Dedifferentiated amniotic fluid mesenchymal stem cell (primary cell): Measurements from ENCODE around the gene HSPA2.
"Not testable (repeated sequence)": the region's sequence is repeated elsewhere in the genome, so short reads cannot be mapped to it uniquely, and the experiment has no call there.

Experiments used
- DNase-seq: peaks from one replicate; pipeline ENCODE4 v3.0.0-alpha.2; 2016; ENCODE audit errors: extremely low spot score

Gene HSPA2

DNA sequence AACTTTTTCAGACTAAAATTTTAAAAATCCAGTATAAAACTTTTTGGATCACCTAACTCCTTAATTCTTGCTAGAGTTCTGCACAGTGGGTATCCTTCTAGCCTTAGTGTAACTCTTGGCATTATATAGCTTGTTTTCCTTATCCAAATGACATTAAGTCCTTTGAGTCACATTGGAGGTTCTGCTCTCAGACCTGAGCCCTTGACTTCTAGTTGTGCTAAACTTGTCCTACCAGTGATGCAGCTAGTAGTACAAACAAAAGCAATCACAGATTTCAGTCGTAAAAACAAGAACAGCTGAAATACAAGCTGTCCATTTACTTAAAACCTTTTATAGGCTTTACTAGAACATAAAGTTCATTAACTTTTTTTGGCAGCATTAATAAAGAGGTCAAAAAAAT lies 25.5 kb upstream of the HSPA2 start:
- DNase-seq, result no peak

DNA sequence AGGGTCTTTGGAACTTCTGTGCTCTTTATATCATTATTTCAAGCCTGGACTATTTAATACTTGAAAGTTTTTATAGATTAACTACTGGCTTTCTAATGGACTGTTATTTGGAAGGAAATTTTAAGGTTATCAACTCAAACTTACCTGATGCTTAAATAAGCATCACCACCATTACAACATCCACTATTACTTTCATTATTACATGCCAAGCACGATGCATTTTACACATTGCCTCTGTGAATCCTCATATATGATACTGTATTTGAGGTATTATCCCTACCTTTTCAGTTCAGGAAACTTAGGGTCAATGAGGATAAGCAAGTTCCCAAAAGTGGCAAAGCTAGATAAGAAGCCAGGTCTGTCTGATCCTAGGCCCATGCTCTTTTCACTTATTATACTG lies 23.6 kb upstream of the HSPA2 start:
- DNase-seq, result no peak

DNA sequence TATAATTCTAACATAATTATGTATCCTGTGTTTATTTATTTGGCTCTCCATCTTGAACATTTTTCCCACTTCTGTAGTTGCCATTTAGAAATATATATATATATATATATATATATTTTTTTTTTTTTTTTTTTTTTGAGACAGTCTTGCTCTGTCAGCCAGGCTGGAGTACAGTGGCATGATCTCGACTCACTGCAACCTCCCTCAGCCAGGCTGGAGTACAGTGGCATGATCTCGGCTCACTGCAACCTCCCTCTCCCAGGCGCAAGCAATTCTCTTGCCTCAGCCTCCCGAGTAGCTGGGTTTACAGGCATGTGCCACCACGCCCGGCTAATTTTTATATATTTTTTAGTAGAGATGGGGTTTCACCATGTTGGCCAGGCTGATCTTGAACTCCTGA lies 22.9 kb upstream of the HSPA2 start:
- not testable (repeated sequence) for DNase-seq

DNA sequence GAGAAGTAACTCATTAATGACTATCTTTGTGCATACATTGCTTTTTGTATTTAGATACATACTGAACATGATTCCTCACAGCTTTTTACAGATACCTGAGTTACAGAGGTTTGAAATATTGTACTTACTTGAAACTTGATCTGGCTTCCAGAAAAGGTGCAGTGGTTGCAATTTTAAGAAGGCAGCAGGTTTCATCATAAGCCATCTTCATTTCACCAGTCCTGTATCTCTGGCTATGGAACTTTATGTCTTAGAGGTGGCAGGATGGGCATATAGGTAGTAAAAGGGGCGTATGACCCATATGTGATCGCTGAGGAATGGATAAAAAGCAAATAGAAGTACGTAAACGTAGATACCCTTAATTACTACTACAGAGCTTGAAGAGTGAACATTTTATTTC lies 22.3 kb upstream of the HSPA2 start:
- DNase-seq, result no peak

DNA sequence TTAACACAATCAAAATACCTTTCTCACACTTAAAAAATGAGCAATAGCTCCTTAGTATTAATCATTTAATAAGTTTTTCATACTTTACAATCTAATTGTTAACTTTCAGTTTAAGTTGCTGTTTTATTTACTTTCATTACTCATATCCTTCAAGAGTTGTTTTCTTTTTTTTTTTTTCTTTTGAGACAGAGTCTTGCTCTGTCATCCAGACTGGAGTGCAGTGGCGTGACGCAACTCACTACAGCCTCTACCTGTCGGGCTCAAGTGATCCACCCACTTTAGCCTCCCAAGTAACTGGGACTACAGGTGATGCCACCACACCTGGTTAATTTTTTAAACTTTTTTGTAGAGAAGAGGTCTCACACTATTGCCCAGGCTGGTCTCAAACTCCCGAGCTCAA lies 19.8 kb upstream of the HSPA2 start:
- DNase-seq, result no peak

DNA sequence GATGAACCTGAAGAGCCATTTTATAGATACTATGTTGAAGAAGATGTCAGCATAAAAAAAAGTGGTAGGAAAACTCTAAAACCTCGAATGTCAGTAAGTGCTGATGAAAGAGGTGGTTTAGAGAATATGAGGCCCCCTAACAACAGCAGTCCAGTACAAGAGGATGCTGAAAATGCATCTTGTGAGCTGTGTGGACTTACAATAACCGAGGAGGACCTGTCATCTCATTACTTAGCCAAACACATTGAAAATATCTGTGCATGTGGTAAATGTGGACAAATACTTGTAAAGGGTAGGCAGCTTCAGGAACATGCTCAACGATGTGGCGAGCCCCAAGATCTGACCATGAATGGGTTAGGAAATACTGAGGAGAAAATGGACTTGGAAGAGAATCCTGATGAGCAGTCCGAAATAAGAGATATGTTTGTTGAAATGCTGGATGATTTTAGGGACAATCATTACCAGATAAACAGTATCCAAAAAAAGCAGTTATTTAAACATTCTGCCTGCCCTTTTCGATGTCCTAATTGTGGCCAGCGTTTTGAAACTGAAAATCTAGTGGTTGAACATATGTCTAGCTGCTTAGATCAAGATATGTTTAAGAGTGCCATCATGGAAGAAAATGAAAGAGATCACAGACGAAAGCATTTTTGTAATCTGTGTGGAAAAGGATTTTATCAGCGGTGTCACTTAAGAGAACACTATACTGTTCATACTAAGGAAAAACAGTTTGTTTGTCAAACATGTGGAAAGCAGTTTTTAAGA lies 17.8 kb upstream of the HSPA2 start:
- no peak for DNase-seq

DNA sequence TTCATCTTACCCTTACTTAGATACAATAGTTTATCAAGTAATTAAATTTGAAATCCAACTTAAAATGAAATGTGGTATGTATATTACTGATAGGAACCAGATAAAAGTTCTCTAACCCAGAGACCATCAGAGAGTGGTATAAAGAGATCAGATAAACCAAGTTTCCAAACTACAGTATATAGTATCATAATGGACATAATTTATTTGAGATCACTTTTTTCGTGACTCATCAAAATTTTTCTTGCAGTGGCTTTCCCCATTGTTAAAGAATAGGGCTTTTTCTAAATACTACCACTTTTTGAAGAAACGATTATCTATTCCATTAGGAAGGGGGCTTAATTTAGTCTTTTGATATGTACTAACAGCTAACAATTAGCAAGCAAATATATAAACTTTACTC lies 15.2 kb upstream of the HSPA2 start:
- no peak for DNase-seq

DNA sequence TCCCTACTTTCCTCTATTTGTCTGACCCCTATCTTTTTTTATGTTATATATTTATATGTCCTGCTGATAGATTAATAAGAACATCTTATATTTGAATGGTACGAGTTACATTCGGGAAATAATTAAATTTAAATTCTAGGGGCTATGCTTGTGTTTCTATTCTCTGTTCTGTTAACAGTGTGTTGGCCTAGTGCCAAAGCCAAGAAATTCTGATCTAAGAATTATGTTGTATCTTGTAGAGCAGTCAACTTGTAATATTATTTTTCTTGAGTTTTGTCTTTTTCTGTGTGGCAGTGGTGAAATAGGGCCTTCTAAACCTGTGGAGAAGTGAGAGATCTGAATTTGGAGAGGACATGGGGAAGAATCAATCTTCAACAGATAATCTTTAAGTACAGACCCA lies 9.0 kb upstream of the HSPA2 start:
- DNase-seq, result no peak

DNA sequence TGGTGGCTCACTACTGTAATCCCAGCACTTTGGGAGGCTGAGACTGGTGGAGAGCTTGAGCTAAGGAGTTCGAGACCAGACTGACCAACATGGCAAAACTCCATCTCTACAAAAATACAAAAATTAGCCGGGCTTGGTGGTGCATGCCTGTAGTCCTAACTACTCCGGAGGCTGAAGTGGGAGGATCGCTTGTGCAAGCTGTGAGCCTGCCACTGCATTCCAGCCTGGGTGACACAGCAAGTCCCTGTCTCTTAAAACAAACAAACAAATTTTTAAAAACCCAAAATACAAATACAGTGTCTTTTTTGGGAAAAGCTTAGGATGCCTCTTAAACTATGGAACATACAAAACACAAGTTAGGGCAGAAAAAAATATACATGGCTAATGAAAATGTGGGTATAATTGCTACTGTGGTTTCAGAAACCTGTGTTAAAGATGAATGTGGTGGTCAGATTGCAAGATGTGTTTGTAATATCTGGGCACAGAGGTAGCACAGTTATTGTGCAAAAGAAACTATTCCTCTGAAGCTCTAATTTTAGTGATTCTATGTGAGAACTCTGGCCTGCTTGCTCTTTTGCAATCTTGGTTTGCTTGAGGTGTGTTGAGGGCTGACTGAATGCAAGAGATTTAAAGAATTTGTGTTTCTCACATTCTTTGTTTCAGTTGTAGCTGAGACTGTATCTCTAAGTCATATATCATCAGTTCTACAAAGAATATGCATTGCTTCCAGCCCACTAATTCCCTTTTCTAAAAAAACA lies 3.9 kb upstream of the HSPA2 start:
- no peak for DNase-seq

DNA sequence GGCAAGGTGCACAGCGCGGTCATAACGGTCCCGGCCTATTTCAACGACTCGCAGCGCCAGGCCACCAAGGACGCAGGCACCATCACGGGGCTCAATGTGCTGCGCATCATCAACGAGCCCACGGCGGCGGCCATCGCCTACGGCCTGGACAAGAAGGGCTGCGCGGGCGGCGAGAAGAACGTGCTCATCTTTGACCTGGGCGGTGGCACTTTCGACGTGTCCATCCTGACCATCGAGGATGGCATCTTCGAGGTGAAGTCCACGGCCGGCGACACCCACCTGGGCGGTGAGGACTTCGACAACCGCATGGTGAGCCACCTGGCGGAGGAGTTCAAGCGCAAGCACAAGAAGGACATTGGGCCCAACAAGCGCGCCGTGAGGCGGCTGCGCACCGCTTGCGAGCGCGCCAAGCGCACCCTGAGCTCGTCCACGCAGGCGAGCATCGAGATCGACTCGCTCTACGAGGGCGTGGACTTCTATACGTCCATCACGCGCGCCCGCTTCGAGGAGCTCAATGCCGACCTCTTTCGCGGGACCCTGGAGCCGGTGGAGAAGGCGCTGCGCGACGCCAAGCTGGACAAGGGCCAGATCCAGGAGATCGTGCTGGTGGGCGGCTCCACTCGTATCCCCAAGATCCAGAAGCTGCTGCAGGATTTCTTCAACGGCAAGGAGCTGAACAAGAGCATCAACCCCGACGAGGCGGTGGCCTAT lies 875 bp downstream of the HSPA2 start:
- DNase-seq, result no peak

DNA sequence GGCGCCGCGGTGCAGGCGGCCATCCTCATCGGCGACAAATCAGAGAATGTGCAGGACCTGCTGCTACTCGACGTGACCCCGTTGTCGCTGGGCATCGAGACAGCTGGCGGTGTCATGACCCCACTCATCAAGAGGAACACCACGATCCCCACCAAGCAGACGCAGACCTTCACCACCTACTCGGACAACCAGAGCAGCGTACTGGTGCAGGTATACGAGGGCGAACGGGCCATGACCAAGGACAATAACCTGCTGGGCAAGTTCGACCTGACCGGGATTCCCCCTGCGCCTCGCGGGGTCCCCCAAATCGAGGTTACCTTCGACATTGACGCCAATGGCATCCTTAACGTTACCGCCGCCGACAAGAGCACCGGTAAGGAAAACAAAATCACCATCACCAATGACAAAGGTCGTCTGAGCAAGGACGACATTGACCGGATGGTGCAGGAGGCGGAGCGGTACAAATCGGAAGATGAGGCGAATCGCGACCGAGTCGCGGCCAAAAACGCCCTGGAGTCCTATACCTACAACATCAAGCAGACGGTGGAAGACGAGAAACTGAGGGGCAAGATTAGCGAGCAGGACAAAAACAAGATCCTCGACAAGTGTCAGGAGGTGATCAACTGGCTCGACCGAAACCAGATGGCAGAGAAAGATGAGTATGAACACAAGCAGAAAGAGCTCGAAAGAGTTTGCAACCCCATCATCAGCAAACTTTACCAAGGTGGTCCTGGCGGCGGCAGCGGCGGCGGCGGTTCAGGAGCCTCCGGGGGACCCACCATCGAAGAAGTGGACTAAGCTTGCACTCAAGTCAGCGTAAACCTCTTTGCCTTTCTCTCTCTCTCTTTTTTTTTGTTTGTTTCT lies 1.7 kb downstream of the HSPA2 start:
- no peak for DNase-seq

DNA sequence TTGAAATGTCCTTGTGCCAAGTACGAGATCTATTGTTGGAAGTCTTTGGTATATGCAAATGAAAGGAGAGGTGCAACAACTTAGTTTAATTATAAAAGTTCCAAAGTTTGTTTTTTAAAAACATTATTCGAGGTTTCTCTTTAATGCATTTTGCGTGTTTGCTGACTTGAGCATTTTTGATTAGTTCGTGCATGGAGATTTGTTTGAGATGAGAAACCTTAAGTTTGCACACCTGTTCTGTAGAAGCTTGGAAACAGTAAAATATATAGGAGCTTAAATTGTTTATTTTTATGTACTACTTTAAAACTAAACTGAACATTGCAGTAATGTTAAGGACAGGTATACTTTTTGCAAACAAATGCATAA lies 2.3 kb downstream of the HSPA2 start:
- DNase-seq, result no peak

DNA sequence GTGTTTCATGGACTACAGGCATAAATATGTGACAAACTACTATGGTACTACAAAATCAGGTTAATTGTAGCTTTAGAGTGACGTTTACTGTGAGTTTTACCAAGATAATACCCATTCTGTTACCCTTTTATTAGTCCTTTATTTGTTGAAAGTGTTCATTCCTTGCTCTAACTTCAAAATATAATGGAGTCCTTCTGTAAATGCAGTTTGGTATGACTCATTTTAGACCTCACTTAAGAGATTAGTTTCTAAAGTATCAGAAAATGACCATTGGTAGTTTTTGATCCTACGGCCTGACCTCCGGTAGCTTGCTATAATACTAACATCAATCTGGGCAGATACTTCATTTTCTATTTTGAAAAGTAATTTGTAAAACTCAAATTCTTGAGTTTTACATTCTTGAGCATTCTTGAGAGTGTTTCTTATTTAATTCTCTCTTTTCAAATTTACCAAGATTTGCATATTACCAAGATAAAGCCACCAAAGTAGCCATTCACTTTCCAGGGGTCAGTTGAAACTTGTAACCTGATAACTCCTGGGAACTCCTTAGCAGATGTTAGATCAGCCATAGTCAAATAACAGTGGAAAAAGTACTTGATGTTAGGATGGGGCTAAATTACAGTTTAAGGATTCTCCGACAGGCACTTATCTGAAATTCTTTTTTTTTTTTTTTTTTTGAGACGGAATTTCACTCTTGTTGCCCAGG lies 4.2 kb downstream of the HSPA2 start:
- no peak for DNase-seq

DNA sequence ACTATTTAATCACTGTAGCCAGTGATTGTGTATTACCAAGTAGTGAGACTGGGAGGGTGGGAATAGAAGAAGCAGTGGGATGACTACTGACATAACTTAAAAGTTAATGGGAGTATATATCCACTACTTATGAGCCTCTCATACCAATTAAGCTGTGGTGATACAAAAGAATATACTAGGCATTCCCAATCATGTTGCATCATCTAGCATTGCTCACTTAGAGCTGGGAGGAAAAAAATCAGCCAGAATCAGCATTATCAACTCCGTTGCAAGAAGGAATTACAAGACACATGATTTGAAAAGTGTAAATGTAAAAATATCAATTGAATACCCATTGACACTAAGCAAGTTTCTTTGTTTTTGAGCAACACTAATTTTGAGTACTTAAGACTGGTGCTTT lies 8.5 kb downstream of the HSPA2 start:
- no peak for DNase-seq

DNA sequence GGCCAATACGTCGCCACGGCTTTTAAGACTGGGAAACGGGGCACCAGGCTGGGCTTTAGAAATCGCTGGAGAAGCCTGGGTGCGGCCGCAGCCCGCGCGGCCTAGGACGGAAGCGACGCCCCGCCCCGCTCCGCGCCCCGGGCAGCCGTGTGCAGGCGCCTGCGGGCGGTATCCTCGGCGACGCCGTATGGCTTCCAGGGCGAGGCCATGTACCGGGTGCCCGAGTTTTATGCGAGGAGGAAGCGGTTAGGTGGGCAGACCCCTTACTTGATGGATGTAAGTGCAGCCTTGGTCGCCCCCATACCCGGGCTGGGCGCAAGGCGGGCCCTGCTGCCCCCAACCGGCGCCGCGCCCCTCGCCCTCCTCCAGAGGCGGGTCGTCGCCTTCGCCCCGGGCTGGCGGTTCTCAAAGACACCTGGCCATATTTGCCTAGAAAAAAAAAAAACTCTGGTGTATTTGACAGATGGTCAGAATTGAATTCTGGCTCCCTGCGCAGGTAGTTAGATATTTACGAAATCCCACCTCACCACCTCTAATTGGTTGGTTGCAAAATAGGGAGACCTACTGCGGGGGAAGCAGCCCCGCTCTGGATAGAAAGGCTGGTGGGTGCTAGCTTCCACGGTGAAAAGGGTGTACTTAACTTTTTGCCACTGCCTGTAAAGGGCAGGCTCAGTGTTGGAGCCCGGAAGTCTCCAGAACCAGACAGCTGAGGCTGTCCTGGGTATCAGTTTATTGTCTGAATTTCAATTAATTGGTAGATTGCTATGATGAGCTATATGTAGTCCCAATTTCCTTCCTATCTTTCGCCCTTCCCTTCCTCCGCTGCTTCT lies 9.5 kb downstream of the HSPA2 start, which contains the start of gene PPP1R36:
Gene PPP1R36 (plus strand): TSS at position 171 of the 830 bp plus-strand sequence. CDS start 37 bp downstream, at position 208.
- no peak for DNase-seq

DNA sequence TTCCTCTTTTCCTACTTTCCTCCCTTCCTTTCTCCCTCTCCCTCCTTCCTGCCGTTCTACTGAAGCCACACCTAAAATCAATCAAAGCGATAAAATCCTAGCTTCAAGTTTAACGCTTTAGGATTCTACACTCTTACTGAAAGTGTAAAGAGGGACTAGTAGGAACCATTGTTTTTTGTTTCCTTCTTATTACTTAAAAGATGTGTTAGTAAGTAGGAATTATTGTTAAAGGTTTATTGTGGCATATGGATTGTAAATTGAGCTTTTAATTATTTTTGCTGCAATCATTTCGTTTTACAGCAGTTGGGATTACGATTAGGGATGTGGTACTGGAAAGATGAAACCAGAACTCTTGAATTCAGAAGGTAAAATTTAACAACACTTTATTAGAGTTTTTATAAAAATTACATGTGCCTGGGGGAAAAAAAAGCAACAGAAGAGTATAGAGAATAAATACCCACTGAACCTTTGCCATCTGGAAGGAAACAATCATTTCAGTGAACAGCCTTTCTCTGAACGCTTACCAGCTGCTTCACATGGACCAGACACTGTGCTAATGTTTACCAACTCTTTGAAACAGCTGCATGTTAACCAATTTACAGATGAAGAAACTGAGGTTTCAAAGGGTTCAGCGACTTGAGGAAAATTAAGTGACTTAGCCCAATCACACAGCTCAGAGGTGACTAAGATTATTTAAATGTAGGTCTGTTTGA lies 10.2 kb downstream of the HSPA2 start:
- DNase-seq, result no peak

DNA sequence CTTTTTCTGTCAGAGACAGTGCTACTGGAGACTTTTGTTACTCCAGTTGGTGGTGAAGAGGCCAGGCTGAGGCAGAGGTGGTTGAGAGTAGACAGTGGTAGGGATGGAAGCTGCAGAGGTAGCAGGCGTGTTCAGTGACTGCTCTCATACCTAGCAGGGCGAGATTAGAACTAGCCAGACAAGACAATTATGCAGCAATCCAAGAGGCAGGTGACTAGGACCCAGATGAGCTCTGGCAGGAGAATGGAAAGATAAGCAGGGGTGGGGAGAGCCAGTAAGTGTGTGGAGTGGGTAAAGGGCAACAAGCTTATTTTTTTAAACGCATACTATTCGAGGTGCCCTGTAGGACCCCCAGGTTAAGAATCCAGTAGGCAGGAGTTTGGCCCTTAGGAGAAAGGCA lies 14.0 kb downstream of the HSPA2 start:
- no peak for DNase-seq

DNA sequence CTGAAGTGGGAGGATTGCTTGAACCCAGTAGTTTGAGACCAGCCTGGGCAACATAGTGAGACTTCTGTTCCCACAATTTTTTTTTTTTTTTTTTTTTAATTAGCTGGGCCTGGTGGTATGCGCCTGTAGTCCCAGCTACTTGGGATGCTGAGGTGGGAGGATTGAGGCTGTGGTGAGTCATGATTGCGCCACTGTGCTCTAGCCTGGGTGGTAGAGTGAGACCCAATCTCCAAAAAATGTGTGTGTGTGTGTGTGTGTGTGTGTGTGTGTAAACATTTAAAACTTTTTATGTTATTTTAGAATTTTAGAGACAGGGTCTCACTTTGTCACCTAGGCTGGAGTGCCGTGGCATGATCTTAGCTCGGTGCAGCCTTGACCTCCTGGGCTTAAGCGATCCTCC lies 16.0 kb downstream of the HSPA2 start:
- no peak for DNase-seq

DNA sequence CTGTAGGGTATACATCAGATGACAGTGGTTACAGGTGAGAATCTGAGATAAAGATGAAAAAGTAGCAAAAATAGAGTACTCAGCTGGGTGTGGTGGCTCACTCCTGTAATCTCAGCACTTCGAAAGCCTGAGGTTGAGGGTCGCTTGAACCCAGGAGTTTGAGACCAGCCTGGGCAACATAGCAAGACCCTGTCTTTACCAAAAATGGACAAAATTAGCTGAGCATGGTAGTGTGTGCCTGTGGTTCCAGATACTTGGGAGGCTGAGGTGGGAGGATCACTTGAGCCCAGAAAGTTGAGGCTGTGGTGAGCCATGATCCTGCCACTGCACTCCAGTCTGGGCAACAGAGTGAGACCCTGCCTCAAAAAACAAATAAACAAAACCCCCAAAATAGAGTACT lies 17.7 kb downstream of the HSPA2 start:
- not testable (repeated sequence) for DNase-seq

DNA sequence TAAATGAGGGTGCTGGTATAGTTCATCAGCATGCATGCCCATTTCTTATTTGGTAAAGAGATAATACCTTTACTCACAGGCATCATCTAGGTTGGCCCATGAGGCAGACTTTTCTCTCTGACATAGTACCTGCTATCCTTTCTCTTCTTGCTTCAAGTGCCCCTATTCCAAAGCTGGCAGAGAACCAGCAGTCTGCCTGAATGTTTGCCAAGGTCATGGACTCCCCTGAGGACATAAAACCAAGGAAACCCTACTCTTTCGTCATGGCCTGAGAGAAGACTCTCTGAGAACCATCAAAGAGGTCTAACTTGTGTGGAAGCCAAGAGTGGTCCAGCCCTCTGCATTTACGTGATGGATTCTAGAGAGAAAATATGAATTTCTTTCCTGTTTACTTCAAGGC lies 21.1 kb downstream of the HSPA2 start:
- DNase-seq, result no peak
